ENCODE data around the gene MLLT1.

GRCh38 chr19:6167115-6167514 lies 112.7 kb downstream of the MLLT1 start:
- TF ChIP-seq CTCF (IDR thresholded peaks at IDR 0.05) (no peak), POLR2A (IDR thresholded peaks at IDR 0.05) (no peak), EP300 (IDR thresholded peaks at IDR 0.05) (no peak), POLR2AphosphoS5 (IDR thresholded peaks at IDR 0.05) (no peak)

All from stomach (tissue), 4 donors.